NCI-H510A treated with DMSO at 0.1 percent for 48 hours (cell line): ENCODE results near the gene ZNF778.
A peak's percentile ranks its signal among the peaks of the same experiment; 100 is the strongest.
"Not testable (repeated sequence)": the region's sequence is repeated elsewhere in the genome, so short reads cannot be mapped to it uniquely, and the experiment has no call there.

Experiments
- DNase-seq: peaks from one replicate; lab custom pipeline; 2025; lab: John Stamatoyannopoulos, UW

The ZNF778 gene

GRCh38 chr16:89217138-89217387 lies 440 bp upstream of the ZNF778 start:
- no peak for DNase-seq

DNA sequence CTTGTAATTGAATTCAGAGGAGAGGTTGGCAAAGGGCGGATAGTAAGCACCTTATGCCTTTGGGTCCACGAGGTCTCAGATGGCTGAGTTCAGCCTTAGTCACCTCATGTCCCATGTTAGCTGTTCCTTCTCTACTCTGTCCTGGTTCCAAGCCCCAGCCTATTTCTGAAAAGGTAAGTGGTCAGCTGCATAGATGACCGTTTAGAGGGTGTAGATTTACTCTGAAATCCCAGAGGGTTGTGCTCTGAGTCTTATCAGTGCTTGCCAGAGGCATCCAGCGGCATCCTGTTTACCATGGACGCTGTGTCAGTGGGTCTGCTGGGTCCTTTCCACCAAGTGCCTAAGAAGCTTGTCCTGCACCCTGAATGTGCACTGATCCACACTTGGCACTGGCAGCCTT lies 1.9 kb downstream of the ZNF778 start:
- no peak for DNase-seq

GRCh38 chr16:89221604-89222003 lies 4.1 kb downstream of the ZNF778 start:
- DNase-seq: no peak

GRCh38 chr16:89222931-89223330 lies 5.4 kb downstream of the ZNF778 start:
- no peak for DNase-seq

GRCh38 chr16:89224665-89225064 lies 7.2 kb downstream of the ZNF778 start:
- DNase-seq: no peak

- DNase-seq: no peak
Observed at GRCh38 chr16:89230255-89230654, 12.8 kb downstream of the ZNF778 start.

GRCh38 chr16:89232107-89232506 lies 14.6 kb downstream of the ZNF778 start:
- DNase-seq: no peak

DNA sequence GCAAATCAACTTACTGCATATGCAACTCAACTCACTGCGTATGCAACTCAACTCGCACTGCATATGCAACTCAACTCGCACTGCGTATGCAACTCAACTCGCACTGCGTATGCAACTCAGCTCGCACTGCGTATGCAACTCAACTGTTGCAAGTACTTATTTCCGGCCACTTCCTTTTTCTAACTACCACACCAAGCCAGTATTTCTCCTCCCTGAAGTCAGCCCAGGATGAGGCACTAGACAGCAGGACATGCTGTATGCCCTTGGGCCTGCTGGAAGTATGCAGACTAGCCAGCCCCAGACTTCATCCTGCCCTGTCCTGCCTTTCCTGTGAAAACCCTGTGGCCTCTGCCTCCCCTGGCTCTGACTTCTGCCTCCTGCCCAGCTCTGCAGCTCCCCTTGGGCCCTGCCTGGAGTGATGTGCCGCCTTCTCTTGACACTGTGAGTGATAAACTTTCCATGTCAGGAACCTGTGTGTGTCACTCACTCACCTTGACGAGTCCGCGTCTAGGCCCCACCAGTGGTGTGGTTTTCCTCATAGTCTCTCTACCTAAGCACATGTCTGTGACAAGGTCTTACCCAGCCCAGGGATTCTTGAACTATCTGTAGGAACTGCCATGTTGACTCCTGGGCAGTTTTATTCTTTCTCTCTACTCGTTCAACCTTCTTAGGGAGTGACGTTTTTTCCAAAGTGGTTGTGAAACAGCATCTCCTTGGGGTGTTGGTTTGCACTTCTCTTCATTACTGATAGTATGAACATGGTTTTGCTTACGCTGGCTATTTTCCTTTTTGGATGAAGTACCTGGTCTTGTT lies 16.4 kb downstream of the ZNF778 start:
- no peak for DNase-seq

GRCh38 chr16:89237733-89238132 lies 20.2 kb downstream of the ZNF778 start:
- no peak for DNase-seq

DNA sequence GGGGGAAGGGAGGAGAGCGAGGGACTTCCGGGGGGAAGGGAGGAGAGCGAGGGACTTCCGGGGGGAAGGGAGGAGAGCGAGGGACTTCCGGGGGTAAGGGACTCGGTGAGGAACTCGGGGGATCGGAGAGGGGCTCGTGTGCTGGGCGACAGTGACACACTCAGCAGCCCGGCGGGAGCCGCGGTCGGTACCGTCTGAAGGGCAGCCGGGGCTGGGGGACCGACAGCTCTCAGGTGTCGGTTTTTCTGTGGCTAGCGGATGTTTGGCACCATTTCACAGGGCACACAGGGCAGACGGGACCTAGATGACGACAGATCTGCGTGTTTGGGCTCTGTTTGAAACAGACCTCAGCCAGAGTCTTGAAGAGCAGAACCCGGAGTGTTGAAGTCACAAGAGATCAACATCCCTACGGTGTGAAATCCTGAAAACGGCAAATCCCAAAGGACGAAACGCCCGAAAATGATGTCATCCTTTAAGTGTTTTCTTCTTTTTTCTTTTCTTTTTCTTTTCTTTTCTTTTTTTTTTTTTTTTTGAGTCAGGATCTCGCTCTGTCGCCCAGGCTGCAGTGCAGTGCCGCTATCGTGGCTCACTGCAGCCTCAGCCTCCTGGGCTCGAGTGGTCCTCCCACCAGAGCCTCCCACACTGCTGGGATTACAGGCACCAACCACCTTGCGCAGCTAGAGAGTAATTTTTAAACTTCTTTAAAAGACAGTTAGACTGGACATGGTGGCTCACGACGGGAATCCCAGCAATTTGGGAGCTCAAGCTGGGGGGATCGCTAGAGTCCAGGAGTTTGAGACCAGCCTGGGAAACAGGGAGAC lies 23.9 kb downstream of the ZNF778 start:
- no peak for DNase-seq

- no peak for DNase-seq
Observed at GRCh38 chr16:89242795-89243200, 25.3 kb downstream of the ZNF778 start.

DNA sequence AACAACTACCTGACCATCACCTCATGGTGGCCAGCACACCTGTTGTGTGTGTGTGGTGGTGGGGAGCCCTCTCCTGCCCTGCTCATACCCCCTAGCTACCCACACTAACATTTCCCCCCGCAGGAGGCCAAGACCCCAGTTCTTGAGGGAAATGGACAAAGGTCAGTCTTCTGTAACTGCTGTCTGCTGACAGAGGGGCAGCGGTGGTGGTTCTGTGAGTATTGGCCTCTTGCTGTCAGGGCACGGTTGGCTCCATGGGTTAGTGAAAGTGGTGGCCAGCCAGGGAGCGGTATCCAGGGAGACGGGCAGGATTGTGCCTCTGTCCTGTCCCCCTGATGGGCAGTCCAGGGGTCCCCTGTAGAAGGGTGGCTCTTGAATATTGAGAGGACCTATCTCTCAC lies 26.2 kb downstream of the ZNF778 start:
- no peak for DNase-seq

DNA sequence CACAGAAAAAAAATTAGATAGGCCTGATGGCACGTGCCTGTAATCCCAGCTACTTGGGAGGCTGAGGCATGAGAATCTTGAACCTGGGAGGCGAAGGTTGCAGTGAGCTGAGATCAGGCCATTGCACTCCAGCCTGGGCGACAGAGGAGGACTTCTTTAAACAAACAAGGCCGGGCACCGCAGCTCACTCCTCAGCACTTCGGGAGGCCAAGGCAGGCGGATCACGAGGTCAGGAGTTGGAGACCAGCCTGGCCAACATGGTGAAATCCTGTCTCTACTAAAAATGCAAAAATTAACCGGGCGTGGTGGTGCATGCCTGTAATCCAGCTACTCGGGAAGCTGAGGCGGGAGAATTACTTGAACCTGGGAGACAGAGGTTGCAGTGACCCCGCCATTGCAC lies 26.8 kb downstream of the ZNF778 start:
- not testable (repeated sequence) for DNase-seq

DNA sequence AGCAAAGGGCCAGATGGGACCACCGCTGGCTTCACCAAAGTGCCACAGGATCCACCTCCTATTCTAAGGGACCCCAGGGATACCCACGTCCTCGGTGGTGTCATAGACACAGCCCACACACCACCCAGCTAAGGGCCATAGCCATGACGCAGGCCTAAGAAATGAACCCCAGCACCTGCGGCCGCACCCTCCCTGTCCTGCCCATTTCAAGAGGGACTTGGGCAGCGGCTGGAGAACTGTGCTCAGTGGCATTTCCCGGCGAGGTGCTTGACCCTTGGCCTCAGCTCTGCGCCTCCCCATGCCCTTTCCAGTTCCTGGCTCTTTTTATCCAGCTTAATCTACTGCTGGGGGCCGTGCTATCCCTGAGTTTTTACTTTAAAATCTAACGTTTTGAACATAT lies 27.3 kb downstream of the ZNF778 start:
- no peak for DNase-seq

GRCh38 chr16:89246383-89246902 lies 28.9 kb downstream of the ZNF778 start:
- DNase-seq: no peak

- peak; percentile 50 for DNase-seq
Observed at GRCh38 chr16:89246903-89247733, 29.6 kb downstream of the ZNF778 start.

GRCh38 chr16:89247734-89248075 lies 30.2 kb downstream of the ZNF778 start:
- not testable (repeated sequence) for DNase-seq

DNA sequence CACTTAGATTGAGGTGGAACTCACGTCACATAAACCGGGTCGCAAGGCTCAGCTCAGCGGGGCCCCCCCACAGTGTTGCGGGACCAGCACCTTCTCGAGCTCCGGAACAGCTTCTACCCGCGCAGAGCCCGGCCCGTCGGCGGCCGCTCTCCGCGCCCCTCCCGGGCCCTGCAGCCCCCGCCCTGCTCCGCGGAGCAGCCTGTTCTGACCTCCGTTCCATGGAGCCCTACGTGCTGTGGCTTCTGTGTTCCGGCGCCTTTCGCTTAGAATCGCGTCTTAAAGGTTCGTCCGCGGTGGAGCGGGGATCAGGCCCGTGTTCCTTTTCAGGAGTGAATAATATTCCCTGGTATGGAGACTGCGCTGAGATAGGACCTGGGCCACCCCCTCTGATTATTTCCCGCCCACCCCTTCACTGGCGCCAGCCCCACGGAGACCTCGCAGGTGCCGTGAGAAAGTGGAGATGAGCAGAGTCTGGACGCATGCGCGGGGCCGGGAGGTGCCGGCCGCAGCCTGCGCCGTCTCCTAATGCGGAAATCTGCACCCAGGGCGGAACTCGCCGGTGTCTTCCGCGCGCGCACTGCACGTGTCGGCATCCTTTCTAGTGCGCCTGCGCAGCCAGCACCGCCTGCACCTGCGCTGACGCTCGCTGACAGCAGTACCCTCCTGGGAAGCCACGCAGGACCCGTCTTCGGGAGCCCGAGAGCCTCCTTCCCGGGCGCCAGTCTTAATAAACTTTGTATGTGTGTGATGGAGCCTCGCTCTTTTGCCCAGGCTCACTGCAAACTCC lies 30.9 kb downstream of the ZNF778 start:
- DNase-seq: no peak

- DNase-seq: no peak
Observed at GRCh38 chr16:89253548-89254287, 36.2 kb downstream of the ZNF778 start.

- no peak for DNase-seq
Observed at GRCh38 chr16:89256651-89257254, 39.2 kb downstream of the ZNF778 start.
